ENCODE measurements around the gene TRIM52.

DNA sequence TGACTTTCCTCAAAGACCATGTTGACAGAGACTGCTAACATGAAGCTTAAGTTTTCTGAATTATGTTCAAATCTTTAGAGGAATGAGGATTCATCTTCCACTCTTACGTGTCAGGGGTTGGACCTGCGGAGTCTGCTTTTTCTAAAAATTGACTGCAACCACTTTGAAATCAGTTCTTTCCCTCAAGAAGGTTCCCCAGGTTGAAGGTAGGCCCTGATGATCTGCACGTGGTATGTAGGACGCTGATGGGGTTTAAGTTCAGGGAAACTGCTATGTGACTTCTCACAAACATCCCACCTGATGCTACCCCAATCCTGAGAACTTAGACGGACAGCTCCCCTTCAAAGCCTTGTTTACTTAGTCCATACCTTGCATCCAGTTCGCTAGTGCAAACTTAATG lies 24.5 kb downstream of the TRIM52 start:
- no peak for TF ChIP-seq EZH2 (IDR thresholded peaks at IDR 0.05; ENCODE audit: borderline replicate concordance, low read length)
- no peak for TF ChIP-seq CTCF (IDR thresholded peaks at IDR 0.05; ENCODE audit: low read length)

Data from OCI-LY1 (cell line).